ENCODE results near the gene CD47.

DNA sequence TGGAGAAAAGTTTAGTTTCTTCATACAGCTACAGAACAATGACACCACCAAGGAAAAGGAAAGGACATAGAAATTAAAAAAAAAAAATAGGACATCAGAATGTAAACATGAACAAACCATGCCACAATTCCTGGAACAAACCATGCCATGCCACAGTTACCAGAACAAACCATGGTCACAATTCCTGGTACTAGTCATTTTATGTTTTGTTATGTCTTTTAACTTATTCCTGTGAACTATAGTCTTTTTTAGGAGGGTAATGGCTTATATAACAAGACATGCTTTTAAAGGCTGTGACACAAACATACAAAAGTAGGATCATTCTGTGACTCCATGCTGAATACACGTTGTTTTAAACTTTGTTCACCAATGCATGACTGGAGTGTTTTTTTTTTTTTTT, 42.8 kb downstream of the CD47 start:
- no peak for TF ChIP-seq CTCF (IDR thresholded peaks at IDR 0.05; ENCODE audit: insufficient read depth, low read depth, low read length)
- no peak for TF ChIP-seq EZH2 (IDR thresholded peaks at IDR 0.05; ENCODE audit: insufficient read depth, low read length)

Measured in astrocyte (in vitro differentiated cells and primary cell).